Fibroblast of lung (primary cell): Measurements from ENCODE around the gene CFAP206. TPM values are rescaled to one million over a fixed set of nuclear protein-coding genes. Genes with fewer than 3 reads are reported as not detected.

Source experiments
- DNase-seq, 2 donors: peaks; one replicate each; pipeline versions ENCODE4 v3.0.0 to v3.0.0-alpha.2; 2010; ENCODE audit warnings: low read depth in 2 of 2
- H2AFZ ChIP-seq: 2 replicates; pipeline ENCODE4 v1.5.1; 2012; ENCODE audit warnings: low read length, control low read depth, inconsistent platforms
- H3K27ac ChIP-seq: 2 replicates; pipeline ENCODE4 v1.5.1; 2011; ENCODE audit warnings: low read length, control low read depth; ENCODE audit not compliant: insufficient read depth
- H3K27me3 ChIP-seq: 2 replicates; pipeline ENCODE4 v1.5.1; 2011; ENCODE audit warnings: mild to moderate bottlenecking, low read length; ENCODE audit not compliant: control insufficient read depth, insufficient read depth
- H3K36me3 ChIP-seq: 2 replicates; pipeline ENCODE4 v1.5.1; 2011; ENCODE audit warnings: low read length; ENCODE audit not compliant: control insufficient read depth, insufficient read depth
- H3K4me1 ChIP-seq: 2 replicates; pipeline ENCODE4 v1.5.1; 2011; ENCODE audit warnings: low read length; ENCODE audit not compliant: control insufficient read depth, insufficient read depth; ENCODE audit errors: extremely low read depth
- H3K4me2 ChIP-seq: 2 replicates; pipeline ENCODE4 v1.5.1; 2011; ENCODE audit warnings: low read length, control low read depth; ENCODE audit not compliant: insufficient read depth; ENCODE audit errors: extremely low read depth
- H3K4me3 ChIP-seq, 4 experiments: fragments of 200-600 bp in 1 of 4; sonication (generic) in 1 of 4; replicated peaks in 1 of 4; 2 replicates each; pipeline ENCODE4 v1.5.1; 2011 to 2016; ENCODE audit warnings: low read length in 4 of 4, low read depth in 3 of 4, mild to moderate bottlenecking in 3 of 4, control low read depth in 2 of 4, inconsistent platforms in 1 of 4, mixed read lengths in 1 of 4; ENCODE audit not compliant: insufficient read depth in 1 of 4; ENCODE audit errors: control extremely low read depth in 1 of 4
- H3K79me2 ChIP-seq: 2 replicates; pipeline ENCODE4 v1.5.1; 2012; ENCODE audit warnings: mild to moderate bottlenecking, low read length, inconsistent platforms; ENCODE audit not compliant: control insufficient read depth, insufficient read depth
- H3K9ac ChIP-seq: 2 replicates; pipeline ENCODE4 v1.5.1; 2011; ENCODE audit warnings: mild to moderate bottlenecking, low read length, control low read depth; ENCODE audit not compliant: insufficient read depth
- H3K9me3 ChIP-seq: 2 replicates; pipeline ENCODE4 v1.5.1; 2012; ENCODE audit warnings: low read depth, low read length; ENCODE audit not compliant: control insufficient read depth, insufficient read depth
- H4K20me1 ChIP-seq: 2 replicates; pipeline ENCODE4 v1.5.1; 2011; ENCODE audit warnings: low read length; ENCODE audit not compliant: control insufficient read depth, insufficient read depth; ENCODE audit errors: extremely low read depth
- EZH2 ChIP-seq: IDR thresholded peaks from 2 replicates; pipeline ENCODE4 v1.5.1; 2012; ENCODE audit warnings: low read length, control low read depth, mild to moderate bottlenecking; ENCODE audit errors: missing control alignments
- polyA plus RNA-seq, 2 donors: library from polyadenylated mRNA; depleted of rRNA in 1 of 2; stranded (reverse) in 1 of 2; unstranded in 1 of 2; fragments of >200 nt; gene quantifications; 2 replicates each; pipeline ENCODE4 v1.2.1, GENCODE V29; 2011 to 2012; ENCODE audit warnings: missing spikeins in 1 of 2
- total RNA-seq: library from RNA; depleted of rRNA; stranded (reverse); fragments of >200 nt; gene quantifications from 2 replicates; pipeline ENCODE4 v1.2.1, GENCODE V29; 2014
- TF ChIP-seq, protein P1 (sequence below), 2 donors: IDR thresholded peaks in 1 of 2; conservative IDR thresholded peaks in 1 of 2; 1 replicate in 1 of 2; 2 replicates in 1 of 2; pipeline ENCODE4 v1.5.1; 2011 to 2012; ENCODE audit warnings: low read length in 2 of 2, control low read depth in 1 of 2, inconsistent platforms in 1 of 2, low read depth in 1 of 2, mild to moderate bottlenecking in 1 of 2

Gene CFAP206
- total and polyA plus RNA-seq, 2 donors (not counting 1 experiment from before 2014, with no cell fraction given): under 0.01 to 0.26 TPM

DNA sequence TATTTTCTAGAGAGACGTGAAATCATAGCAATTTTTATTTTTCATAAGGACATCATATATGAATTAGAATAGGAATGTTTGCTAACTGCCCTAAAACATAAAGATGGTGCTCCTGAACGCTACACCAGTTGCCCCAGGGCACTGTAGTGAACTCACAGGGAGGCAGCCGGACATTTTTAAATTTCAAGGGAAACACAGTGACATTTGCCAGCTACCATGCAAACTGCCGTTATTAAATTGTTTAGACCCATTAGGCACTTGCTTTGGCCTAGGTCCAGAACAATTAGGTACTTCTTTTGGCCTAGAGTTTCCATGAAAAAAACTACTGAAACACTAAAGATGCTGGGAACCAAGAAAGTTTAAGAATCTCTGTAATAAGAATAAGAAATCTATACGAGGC, 24.9 kb upstream of the CFAP206 start:
- Histone ChIP-seq H3K4me2 (no peak overlapping the region), H3K4me1 (no peaks in the 10 kb centered on the region), H3K9me3 (no peaks in the 10 kb centered on the region), H3K9ac (no peak overlapping the region), H2AFZ (no peak overlapping the region), H3K4me3 (no peak overlapping the region), H3K79me2 (no peaks in the 10 kb centered on the region), H4K20me1 (no peaks in the 10 kb centered on the region), H3K27me3 (no peaks in the 10 kb centered on the region), H3K27ac (no peak overlapping the region), H3K36me3 (no peaks in the 10 kb centered on the region)
- DNase-seq: no peak
- TF ChIP-seq, protein P1, sequence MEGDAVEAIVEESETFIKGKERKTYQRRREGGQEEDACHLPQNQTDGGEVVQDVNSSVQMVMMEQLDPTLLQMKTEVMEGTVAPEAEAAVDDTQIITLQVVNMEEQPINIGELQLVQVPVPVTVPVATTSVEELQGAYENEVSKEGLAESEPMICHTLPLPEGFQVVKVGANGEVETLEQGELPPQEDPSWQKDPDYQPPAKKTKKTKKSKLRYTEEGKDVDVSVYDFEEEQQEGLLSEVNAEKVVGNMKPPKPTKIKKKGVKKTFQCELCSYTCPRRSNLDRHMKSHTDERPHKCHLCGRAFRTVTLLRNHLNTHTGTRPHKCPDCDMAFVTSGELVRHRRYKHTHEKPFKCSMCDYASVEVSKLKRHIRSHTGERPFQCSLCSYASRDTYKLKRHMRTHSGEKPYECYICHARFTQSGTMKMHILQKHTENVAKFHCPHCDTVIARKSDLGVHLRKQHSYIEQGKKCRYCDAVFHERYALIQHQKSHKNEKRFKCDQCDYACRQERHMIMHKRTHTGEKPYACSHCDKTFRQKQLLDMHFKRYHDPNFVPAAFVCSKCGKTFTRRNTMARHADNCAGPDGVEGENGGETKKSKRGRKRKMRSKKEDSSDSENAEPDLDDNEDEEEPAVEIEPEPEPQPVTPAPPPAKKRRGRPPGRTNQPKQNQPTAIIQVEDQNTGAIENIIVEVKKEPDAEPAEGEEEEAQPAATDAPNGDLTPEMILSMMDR (conservative IDR thresholded peaks at IDR 0.05 in 1 of 2, IDR thresholded peaks at IDR 0.05 in 1 of 2; ENCODE audit: low read depth in 1 of 2, low read length in 2 of 2): no peak
- no peak for TF ChIP-seq EZH2

DNA sequence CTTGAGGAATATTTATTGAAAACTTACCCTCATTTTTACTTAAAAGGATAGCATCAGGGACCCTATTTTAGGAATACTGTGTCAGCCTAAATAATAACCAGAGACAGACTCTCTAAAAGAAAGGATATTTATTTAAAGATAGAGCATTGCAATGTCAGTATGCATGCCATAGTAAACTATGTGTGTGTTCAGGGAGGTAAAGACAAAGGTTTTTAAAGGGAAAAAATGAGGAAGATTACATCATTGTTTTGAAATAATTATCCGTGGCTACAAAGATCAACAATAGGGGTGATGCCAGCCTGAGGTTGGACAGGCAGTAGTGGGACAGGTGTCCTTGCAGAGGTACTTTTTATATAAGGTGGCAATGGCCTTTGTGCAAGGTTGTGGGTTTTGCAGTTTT, 23.7 kb upstream of the CFAP206 start:
- H3K9me3 ChIP-seq: no peaks in the 10 kb centered on the region
- no peak overlapping the region for H3K9ac ChIP-seq
- H3K4me2 ChIP-seq: no peak overlapping the region
- H3K27me3 ChIP-seq: no peaks in the 10 kb centered on the region
- TF ChIP-seq EZH2: no peak
- TF ChIP-seq, protein P1 (conservative IDR thresholded peaks at IDR 0.05 in 1 of 2, IDR thresholded peaks at IDR 0.05 in 1 of 2; ENCODE audit: low read depth in 1 of 2, low read length in 2 of 2): no peak
- H3K79me2 ChIP-seq: no peaks in the 10 kb centered on the region
- DNase-seq: no peak
- no peak overlapping the region for H2AFZ ChIP-seq
- no peak overlapping the region for H3K4me3 ChIP-seq
- no peaks in the 10 kb centered on the region for H3K36me3 ChIP-seq
- no peaks in the 10 kb centered on the region for H3K4me1 ChIP-seq
- no peaks in the 10 kb centered on the region for H4K20me1 ChIP-seq
- H3K27ac ChIP-seq: no peak overlapping the region

DNA sequence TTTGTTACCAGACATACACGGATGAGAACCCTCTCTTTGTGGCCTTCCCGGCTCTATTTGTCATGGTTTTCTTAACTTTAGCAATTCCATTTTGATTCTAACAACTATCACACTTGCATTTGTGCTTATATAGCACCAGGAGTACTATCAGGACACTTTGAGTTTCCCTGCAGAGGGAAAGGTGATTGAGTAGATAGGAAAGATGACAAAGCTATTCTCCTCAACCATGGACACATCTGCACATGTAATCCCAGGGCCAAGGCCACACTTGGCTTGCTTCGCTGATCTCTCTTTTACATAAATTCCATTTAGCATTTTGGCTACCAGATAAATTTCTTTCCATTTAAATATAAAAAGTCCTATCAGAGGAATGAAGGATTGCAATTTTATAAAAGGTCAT, 23.3 kb upstream of the CFAP206 start:
- TF ChIP-seq EZH2: no peak
- TF ChIP-seq, protein P1 (conservative IDR thresholded peaks at IDR 0.05 in 1 of 2, IDR thresholded peaks at IDR 0.05 in 1 of 2; ENCODE audit: low read depth in 1 of 2, low read length in 2 of 2): no peak
- Histone ChIP-seq H3K9ac (no peak overlapping the region), H3K9me3 (no peaks in the 10 kb centered on the region), H4K20me1 (no peaks in the 10 kb centered on the region), H3K27me3 (no peaks in the 10 kb centered on the region), H3K27ac (no peak overlapping the region), H3K36me3 (no peaks in the 10 kb centered on the region), H3K4me2 (no peak overlapping the region), H3K79me2 (no peaks in the 10 kb centered on the region), H3K4me1 (no peaks in the 10 kb centered on the region), H2AFZ (no peak overlapping the region), H3K4me3 (no peak overlapping the region)
- DNase-seq: no peak
